Hematopoietic multipotent progenitor cell treated with erythropoietin and hydrocortisone succinate and interleukin-3 and kit ligand, for 6 days (in vitro differentiated cells): ENCODE measurements around the gene MYL6.

ENCODE experiments used
- DNase-seq: peaks from one replicate; pipeline ENCODE4 v3.0.0-alpha.2; 2015

The MYL6 gene

GRCh38 chr12:56157201-56158028 is 744 bp upstream of the MYL6 start:
- DNase-seq = peak; percentile 81

GRCh38 chr12:56158926-56159461 is 835 bp downstream of the MYL6 start:
- peak; percentile 77 for DNase-seq

GRCh38 chr12:56159482-56160192 is 1.5 kb downstream of the MYL6 start:
- DNase-seq = no peak

GRCh38 chr12:56160193-56160763 is 2.1 kb downstream of the MYL6 start:
- DNase-seq = peak; percentile 45

GRCh38 chr12:56160894-56161689 is 2.9 kb downstream of the MYL6 start:
- DNase-seq = no peak

- no peak for DNase-seq
Measured at GRCh38 chr12:56161690-56162351, 3.7 kb downstream of the MYL6 start.

GRCh38 chr12:56162468-56163290 is 4.5 kb downstream of the MYL6 start:
- no peak for DNase-seq

GRCh38 chr12:56163533-56164344 is 5.6 kb downstream of the MYL6 start:
- no peak for DNase-seq

- no peak for DNase-seq
Measured at GRCh38 chr12:56164345-56164729, 6.2 kb downstream of the MYL6 start.

GRCh38 chr12:56165369-56165768 is 7.2 kb downstream of the MYL6 start:
- no peak for DNase-seq

GRCh38 chr12:56169229-56169759 is 11.1 kb downstream of the MYL6 start:
- DNase-seq = no peak

GRCh38 chr12:56172839-56173238 is 14.7 kb downstream of the MYL6 start:
- no peak for DNase-seq

GRCh38 chr12:56178347-56178746 is 20.2 kb downstream of the MYL6 start:
- no peak for DNase-seq

GRCh38 chr12:56186957-56187356 is 28.8 kb downstream of the MYL6 start:
- DNase-seq = no peak

- peak; percentile 35 for DNase-seq
Measured at GRCh38 chr12:56188131-56188777, 30.1 kb downstream of the MYL6 start.

GRCh38 chr12:56188778-56189098 is 30.6 kb downstream of the MYL6 start:
- peak; percentile 32 for DNase-seq

GRCh38 chr12:56189099-56189917 is 31.1 kb downstream of the MYL6 start, which contains the start of gene SMARCC2:
TSS of gene SMARCC2 (minus strand) at chr12:56189483. CDS start at chr12:56189461, 22 bp downstream.
- DNase-seq = peak; percentile 93

GRCh38 chr12:56189918-56190694 is 31.9 kb downstream of the MYL6 start:
- DNase-seq = peak; percentile 90
